ENCODE results near the gene ZC3H6.

The ZC3H6 gene

GRCh38 chr2:112262876-112263275, 12.5 kb upstream of the ZC3H6 start:
- no peaks in the 10 kb centered on the region for H3F3A ChIP-seq (ENCODE audit: low read depth)
- H4K20me1 ChIP-seq (ENCODE audit: insufficient read depth, low read length, poor library complexity, severe bottlenecking) = no peaks in the 10 kb centered on the region
- H3K4me2 ChIP-seq (ENCODE audit: low read depth, low read length, poor library complexity, severe bottlenecking) = no peak overlapping the region
- no peaks in the 10 kb centered on the region for H3K36me3 ChIP-seq (ENCODE audit: insufficient read depth, low read length)
- no peaks in the 10 kb centered on the region for H3K79me2 ChIP-seq (ENCODE audit: insufficient read depth, low read length)
- no peaks in the 10 kb centered on the region for H3K27me3 ChIP-seq (ENCODE audit: insufficient read depth, low read length, poor library complexity, severe bottlenecking)
- no peak overlapping the region for H2AFZ ChIP-seq (ENCODE audit: low read length)
- H3K9ac ChIP-seq (ENCODE audit: low read depth, low read length, poor library complexity, severe bottlenecking) = no peak overlapping the region
- H3K4me3 ChIP-seq (ENCODE audit: low read length, poor library complexity, severe bottlenecking) = no peak overlapping the region
- H3K9me2 ChIP-seq (replicated peaks; ENCODE audit: low read depth, low read length) = no peaks in the 10 kb centered on the region
- no peak for TF ChIP-seq EZH2phosphoT487 (IDR thresholded peaks at IDR 0.05; ENCODE audit: borderline replicate concordance)
- TF ChIP-seq, protein P1, sequence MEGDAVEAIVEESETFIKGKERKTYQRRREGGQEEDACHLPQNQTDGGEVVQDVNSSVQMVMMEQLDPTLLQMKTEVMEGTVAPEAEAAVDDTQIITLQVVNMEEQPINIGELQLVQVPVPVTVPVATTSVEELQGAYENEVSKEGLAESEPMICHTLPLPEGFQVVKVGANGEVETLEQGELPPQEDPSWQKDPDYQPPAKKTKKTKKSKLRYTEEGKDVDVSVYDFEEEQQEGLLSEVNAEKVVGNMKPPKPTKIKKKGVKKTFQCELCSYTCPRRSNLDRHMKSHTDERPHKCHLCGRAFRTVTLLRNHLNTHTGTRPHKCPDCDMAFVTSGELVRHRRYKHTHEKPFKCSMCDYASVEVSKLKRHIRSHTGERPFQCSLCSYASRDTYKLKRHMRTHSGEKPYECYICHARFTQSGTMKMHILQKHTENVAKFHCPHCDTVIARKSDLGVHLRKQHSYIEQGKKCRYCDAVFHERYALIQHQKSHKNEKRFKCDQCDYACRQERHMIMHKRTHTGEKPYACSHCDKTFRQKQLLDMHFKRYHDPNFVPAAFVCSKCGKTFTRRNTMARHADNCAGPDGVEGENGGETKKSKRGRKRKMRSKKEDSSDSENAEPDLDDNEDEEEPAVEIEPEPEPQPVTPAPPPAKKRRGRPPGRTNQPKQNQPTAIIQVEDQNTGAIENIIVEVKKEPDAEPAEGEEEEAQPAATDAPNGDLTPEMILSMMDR (conservative IDR thresholded peaks at IDR 0.05; ENCODE audit: low read length) = no peak
- H3K4me1 ChIP-seq (ENCODE audit: insufficient read depth, low read length, poor library complexity, severe bottlenecking) = peaks cover 3% of the 10 kb centered on the region
- H3K9me3 ChIP-seq (ENCODE audit: insufficient read depth, low read depth, low read length) = peaks cover 10% of the 10 kb centered on the region; the same call in 1 of the 2 replicates

DNA sequence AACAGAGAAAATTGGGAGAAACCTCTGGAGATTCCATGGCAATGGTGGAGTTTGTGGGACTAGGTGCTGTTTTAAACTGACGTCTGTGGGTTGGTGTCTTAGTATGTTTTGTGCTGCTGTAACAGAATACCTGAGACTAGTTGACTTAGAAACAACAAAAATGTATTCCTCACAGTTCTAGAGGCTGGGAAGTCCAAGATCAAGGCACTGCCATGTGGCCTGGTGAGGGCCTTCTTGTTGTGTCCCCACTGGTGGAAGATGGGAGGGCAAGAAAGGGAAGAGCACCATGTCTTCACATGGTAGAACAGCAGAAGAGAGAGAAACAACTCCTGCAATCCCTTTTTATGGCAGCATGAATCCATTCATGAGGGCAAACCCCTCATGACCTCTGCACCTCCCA, 6.8 kb upstream of the ZC3H6 start:
- Histone ChIP-seq H3K9me3 (ENCODE audit: insufficient read depth, low read depth, low read length) (0 out of 2 replicates have a peak, but pooled peaks cover 6% of the 10 kb centered on the region), H3K9ac (ENCODE audit: low read depth, low read length, poor library complexity, severe bottlenecking) (no peak overlapping the region), H3K27me3 (ENCODE audit: insufficient read depth, low read length, poor library complexity, severe bottlenecking) (no peaks in the 10 kb centered on the region), H3K4me3 (ENCODE audit: low read length, poor library complexity, severe bottlenecking) (no peak overlapping the region), H3K79me2 (ENCODE audit: insufficient read depth, low read length) (no peaks in the 10 kb centered on the region), H4K20me1 (ENCODE audit: insufficient read depth, low read length, poor library complexity, severe bottlenecking) (no peaks in the 10 kb centered on the region), H3F3A (ENCODE audit: low read depth) (peaks cover 11% of the 10 kb centered on the region; the same call in 1 of the 2 replicates), H3K9me2 (replicated peaks; ENCODE audit: low read depth, low read length) (no peaks in the 10 kb centered on the region), H3K36me3 (ENCODE audit: insufficient read depth, low read length) (no peaks in the 10 kb centered on the region), H2AFZ (ENCODE audit: low read length) (no peak overlapping the region), H3K4me1 (ENCODE audit: insufficient read depth, low read length, poor library complexity, severe bottlenecking) (peaks cover 3% of the 10 kb centered on the region), H3K4me2 (ENCODE audit: low read depth, low read length, poor library complexity, severe bottlenecking) (no peak overlapping the region)
- no peak for TF ChIP-seq EZH2phosphoT487 (IDR thresholded peaks at IDR 0.05; ENCODE audit: borderline replicate concordance)
- TF ChIP-seq, protein P1 (conservative IDR thresholded peaks at IDR 0.05; ENCODE audit: low read length) = no peak

DNA sequence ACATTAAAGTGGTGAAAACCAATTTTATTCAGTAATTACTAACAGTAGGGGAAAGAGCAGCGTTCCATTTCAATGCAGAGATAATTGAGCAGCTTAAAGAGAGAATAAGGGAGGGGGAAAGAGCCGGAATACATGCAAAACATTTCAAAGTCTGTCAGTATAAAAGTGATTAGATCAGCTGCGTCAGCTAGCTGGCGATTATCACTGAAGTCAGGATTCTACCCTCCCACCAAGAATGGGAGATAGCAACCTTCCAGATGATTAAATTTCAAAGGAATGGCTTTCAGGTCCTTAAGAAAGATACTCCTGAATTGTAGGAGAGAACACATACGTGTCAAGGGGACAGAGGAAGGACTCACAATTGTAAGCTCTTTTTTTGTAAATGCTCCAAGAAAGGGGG, 2.7 kb upstream of the ZC3H6 start:
- Histone ChIP-seq H3K9me3 (ENCODE audit: insufficient read depth, low read depth, low read length) (0 out of 2 replicates have a peak, but pooled peaks cover 6% of the 10 kb centered on the region), H3K9me2 (replicated peaks; ENCODE audit: low read depth, low read length) (no peaks in the 10 kb centered on the region), H3K9ac (ENCODE audit: low read depth, low read length, poor library complexity, severe bottlenecking) (no peak overlapping the region), H4K20me1 (ENCODE audit: insufficient read depth, low read length, poor library complexity, severe bottlenecking) (no peaks in the 10 kb centered on the region), H3K4me3 (ENCODE audit: low read length, poor library complexity, severe bottlenecking) (no peak overlapping the region), H2AFZ (ENCODE audit: low read length) (no peak overlapping the region), H3K4me2 (ENCODE audit: low read depth, low read length, poor library complexity, severe bottlenecking) (no peak overlapping the region), H3F3A (ENCODE audit: low read depth) (peaks cover 12% of the 10 kb centered on the region; the same call in 1 of the 2 replicates), H3K79me2 (ENCODE audit: insufficient read depth, low read length) (peaks cover 16% of the 10 kb centered on the region), H3K4me1 (ENCODE audit: insufficient read depth, low read length, poor library complexity, severe bottlenecking) (peaks cover 28% of the 10 kb centered on the region), H3K36me3 (ENCODE audit: insufficient read depth, low read length) (no peaks in the 10 kb centered on the region), H3K27me3 (ENCODE audit: insufficient read depth, low read length, poor library complexity, severe bottlenecking) (peaks cover 4% of the 10 kb centered on the region)
- TF ChIP-seq EZH2phosphoT487 (IDR thresholded peaks at IDR 0.05; ENCODE audit: borderline replicate concordance) = no peak

DNA sequence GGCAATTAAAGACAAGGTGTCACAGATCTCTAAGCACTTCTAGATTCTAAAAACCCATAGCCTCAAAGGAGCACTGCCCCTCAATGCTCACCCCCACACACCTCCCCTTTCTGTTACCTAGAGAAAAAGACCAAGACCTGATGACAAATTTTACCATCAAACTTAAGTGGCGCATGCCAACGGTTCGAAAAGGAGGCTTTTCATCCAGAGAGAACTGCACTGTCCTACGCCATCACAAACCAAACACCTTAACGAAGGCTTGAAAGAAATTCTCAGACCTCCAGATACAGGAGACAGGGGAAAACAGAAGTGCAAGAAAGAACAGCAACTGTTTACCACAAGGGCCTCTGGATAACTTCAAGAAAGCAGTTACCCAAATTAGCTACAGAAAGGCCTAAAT, 2.0 kb upstream of the ZC3H6 start:
- Histone ChIP-seq H3K4me2 (ENCODE audit: low read depth, low read length, poor library complexity, severe bottlenecking) (peak overlapping the region; percentile 54), H2AFZ (ENCODE audit: low read length) (no peak overlapping the region)

More for the DNA sequence above, 2.0 kb upstream of the ZC3H6 start:
- peaks cover 4% of the 10 kb centered on the region for H3K27me3 ChIP-seq (ENCODE audit: insufficient read depth, low read length, poor library complexity, severe bottlenecking)
- TF ChIP-seq EZH2phosphoT487 (IDR thresholded peaks at IDR 0.05; ENCODE audit: borderline replicate concordance) = no peak
- TF ChIP-seq, protein P1 (conservative IDR thresholded peaks at IDR 0.05; ENCODE audit: low read length) = no peak
- no peaks in the 10 kb centered on the region for H3K36me3 ChIP-seq (ENCODE audit: insufficient read depth, low read length)
- H3K4me1 ChIP-seq (ENCODE audit: insufficient read depth, low read length, poor library complexity, severe bottlenecking) = peaks cover 32% of the 10 kb centered on the region
- H3K79me2 ChIP-seq (ENCODE audit: insufficient read depth, low read length) = peaks cover 18% of the 10 kb centered on the region
- H3K4me3 ChIP-seq (ENCODE audit: low read length, poor library complexity, severe bottlenecking) = no peak overlapping the region
- peaks cover 12% of the 10 kb centered on the region; the same call in 1 of the 2 replicates for H3F3A ChIP-seq (ENCODE audit: low read depth)
- H3K9me3 ChIP-seq (ENCODE audit: insufficient read depth, low read depth, low read length) = 0 out of 2 replicates have a peak, but pooled peaks cover 2% of the 10 kb centered on the region
- H3K9me2 ChIP-seq (replicated peaks; ENCODE audit: low read depth, low read length) = no peaks in the 10 kb centered on the region
- H3K9ac ChIP-seq (ENCODE audit: low read depth, low read length, poor library complexity, severe bottlenecking) = no peak overlapping the region
- no peaks in the 10 kb centered on the region for H4K20me1 ChIP-seq (ENCODE audit: insufficient read depth, low read length, poor library complexity, severe bottlenecking)
